Activated T-cell treated with anti-CD3 and anti-CD28 coated beads, Interleukin-2, amount 50 U/mL, for 1 hour (primary cell): Measurements from ENCODE around the gene TSPAN16.
A peak's percentile ranks its signal among the peaks of the same experiment; 100 is the strongest.
"Not testable (repeated sequence)": the region's sequence is repeated elsewhere in the genome, so short reads cannot be mapped to it uniquely, and the experiment has no call there.

Experiments
- DNase-seq: peaks from one replicate; pipeline ENCODE4 v3.0.0-alpha.2; 2020

The TSPAN16 gene

DNA sequence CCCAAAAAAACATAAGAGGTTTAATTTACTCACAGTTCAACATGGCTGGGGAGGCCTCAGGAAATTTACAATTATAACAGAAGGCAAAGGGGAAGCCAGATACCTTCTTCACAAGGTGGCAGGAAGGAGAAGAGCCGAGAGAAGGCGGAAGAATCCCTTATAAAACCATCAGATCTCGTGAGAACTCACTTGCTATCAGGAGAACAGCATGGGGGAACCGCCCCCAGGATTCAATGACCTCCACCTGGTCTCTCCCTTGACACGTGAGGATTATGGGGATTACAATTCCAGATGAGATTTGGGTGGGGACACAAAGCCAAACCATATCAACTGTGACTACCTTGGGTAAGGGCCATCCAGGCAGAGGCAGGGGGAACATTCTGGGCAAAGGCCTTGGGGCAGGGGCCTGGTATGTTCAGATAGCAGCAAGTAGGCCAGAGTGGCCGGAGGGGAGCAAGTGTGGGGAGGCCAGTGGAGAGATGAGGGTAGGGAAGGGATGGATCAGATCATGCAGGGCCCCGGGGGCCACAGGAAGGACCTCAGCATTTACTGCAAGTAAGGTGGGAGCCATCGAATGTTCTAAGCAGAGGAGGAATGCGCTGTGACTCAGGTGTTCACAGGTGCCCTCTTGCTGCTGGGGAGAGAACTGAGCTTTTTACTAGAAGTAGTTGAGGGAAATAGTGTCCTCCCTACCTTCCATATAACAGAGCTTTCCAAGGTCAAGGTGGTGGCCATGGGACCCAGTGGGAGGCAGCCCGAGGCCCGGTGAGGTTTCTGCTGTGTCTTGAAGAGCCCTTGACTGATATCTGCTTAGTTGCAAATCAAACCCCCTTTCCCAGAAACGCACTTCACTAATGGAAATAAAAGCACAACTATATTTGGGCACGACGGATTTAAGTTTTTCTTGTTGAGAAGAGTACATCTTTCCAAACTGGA, 25.5 kb downstream of the TSPAN16 start:
- no peak for DNase-seq

DNA sequence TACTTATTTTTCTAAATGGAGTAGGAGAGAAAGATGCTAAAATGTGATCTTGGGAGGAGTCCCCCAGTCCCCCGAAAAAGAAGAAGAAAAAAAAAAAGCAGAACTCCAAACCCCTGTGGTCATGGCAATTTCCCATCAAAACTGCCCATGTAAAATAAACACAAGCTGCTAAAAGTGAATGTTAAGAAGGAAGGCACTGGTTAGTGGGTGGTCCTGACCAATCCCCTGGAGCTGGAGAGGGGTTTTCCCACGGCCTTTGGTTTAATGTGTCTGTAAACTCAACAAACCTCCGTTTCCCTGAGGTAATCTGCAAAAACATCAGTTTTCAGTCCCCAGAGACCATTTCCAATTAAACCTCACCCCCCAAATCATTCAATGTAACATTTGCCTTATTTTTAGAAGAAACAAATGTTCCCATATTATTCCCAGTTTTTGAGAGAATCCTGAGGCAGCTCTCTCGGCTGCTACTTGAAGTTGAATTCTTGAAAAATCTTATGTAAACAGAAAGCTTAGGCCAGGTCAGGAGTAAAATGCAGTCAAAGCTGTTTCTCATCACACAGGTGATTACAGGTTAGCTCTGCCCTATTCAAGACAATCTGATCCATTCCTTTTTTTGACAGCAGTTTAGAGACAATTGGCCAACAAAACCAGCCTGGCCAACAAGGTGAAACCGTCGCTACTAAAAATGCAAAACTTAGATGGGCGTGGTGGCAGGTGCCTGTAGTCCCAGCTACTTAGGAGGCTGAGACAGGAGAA, 26.5 kb downstream of the TSPAN16 start:
- no peak for DNase-seq

DNA sequence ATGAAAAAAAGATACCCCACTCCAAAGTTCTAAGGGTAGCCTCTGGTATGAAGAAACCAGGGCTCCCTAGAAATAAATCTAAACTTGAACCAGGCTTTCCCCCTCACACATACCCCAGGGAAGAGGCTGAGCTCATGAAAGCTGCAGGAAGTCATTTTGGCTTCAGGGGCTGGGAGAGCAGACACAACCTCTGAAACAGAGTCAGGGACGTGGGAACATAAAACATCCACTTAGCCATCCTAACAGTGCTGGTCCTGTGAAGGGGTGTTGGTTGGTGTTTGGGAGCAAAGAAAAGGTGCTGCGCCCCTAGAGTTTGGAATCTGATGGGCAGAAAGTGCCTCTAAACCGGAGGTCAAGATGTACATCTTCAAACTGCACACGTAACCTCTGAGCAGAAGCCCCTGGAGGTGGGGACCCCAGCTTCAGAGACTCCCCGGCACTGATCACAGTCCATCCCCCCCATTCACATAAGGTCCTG, 27.7 kb downstream of the TSPAN16 start:
- no peak for DNase-seq

DNA sequence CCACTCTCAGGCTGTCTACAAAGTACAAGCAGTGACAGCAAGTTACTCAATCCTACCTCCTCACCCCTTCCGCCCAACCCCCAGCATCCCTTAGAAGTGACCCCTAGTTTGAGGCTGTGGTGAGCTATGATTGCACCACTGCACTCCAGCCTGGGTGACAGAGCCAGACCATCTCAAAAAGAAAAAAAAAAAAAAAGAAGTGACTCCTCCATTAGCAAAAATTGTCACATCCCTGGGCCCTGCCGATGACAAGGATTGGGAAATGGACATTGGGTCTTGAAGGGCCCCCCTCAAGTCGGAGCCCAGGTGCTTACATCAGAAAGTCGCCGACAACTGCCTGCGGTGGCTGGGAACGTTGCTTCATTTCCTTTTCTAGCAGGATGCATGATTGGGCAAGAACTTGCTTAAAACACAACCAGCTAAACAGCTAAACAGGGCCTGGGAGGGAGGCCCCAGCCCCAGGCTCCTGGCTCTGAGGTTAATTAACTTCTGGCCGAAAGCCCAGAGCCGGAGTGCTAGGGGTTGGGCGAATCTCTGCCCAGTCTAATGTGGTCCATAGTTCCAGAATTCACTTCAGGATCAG, 28.2 kb downstream of the TSPAN16 start:
- DNase-seq: no peak

DNA sequence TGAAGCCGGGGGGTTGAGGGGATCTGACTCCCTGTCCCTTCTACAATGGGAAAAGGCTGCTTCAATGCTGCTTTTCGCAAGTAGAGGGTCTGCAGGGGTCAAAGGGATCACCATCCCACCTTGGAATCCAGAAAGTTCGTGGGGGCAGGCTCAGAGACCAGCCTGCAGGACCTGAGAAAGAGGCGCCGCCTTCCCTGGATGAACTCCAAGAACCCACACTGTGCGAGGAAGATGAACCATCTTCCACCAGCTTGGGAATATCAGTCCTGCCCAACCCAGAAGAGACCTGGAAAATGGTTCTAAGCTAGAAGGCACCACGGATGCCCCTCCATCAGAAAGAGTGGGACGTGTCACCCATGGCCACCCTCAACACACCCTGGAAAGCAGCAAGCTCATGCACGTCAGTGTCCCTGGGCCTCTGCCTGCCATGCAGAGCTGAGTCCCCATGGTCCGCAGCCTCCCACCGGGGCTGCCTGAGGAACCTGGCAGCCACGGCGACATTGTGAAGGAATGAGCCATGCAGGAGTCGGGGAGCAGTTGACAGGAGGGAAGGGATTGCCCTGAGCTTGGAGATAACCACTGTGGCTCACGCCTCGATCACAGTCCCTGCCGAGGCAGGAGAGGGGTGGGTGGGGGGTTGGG, 28.9 kb downstream of the TSPAN16 start:
- no peak for DNase-seq

DNA sequence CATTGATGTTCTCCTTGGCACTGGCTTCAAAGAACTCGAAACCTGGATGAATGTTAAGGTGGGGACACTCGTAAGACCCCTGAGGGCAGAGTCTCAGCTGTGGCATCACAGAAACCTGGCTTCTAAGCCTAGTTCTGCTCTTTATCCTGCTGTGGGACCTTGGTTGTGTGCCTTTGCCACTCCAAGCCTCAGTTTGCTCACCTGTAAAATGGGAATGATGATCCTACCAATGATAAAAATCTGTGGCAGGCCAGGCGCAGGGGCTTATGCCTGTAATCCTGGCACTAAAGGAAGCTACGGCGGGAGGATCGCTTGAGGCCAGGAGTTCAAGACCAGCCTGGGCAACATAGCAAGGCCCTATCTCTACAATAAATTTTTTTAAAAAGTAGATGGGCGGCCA, 29.6 kb downstream of the TSPAN16 start:
- DNase-seq: no peak

DNA sequence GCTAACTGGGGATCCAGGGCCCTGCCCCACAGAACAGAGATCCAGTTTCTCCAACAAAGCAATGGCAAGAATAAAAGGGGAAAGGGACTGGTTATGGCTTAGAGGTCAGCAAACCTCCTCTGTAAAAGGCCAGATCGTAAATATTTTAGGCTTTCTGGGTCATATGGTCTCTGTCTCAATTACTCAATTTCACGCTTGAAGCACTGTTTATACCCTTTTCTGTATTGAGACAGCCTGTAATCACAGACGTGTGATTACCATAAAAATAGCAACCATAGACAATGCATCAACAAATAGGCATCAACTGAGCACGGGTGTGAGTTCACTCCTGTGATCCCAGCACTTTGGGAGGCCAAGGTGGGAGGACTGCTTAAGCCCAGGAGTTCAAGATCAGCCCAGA, 34.2 kb downstream of the TSPAN16 start:
- no peak for DNase-seq

DNA sequence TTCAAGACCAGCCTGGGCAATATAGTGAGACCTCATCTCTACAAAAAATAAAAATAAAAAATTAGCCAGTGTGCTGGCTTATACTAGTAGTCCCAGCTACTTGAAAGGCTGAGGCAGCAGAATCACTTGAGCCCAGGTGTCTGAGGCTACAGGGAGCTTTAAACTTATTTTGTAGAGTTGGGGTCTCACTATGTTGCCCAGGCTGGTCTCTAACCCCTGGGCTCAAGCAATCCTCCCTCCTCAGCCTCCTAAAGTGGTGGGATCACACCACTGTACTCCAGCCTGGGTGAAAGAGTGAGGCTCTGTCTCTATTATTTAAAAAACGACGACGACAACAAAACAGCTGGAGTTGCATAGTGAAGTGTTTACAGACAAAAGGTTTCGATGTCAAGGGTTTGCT, 35.5 kb downstream of the TSPAN16 start:
- DNase-seq: no peak

DNA sequence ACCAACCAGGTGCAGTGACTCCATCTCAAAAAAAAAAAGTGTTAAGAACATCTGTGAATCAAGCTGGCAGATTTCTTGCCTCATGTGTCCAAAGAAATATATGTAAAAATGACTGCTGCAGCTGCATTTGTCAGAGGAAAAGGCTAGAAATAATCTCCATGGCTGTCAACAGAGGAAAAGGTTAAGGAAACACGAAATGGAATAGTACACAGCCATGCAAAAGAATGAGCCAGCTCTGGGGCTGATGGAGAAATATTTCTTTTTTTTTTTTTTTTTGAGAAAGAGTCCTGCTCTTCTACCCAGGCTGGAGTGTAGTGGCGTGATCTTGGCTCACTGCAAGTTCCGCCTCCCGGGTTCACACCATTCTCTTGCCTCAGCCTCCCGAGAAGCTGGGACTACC, 36.9 kb downstream of the TSPAN16 start:
- DNase-seq: no peak

DNA sequence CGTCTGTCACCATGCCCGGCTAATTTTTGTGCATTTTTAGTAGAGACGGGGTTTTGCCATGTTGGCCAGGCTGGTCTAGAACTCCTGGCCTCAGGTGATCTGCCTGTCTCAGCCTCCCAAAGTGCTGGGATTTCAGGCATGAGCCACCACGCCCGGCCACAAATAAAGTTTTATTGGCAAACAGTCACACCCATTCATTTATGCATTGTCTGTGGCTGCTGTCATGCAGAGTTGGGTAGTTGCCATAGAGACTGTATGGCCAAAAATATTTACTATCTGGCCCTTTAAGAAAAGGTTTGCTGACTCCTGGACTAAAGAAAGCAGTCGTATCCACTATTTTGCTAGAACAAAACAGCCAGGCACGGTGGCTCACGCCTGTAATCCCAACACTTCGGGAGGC, 37.9 kb downstream of the TSPAN16 start:
- DNase-seq: not testable (repeated sequence)

DNA sequence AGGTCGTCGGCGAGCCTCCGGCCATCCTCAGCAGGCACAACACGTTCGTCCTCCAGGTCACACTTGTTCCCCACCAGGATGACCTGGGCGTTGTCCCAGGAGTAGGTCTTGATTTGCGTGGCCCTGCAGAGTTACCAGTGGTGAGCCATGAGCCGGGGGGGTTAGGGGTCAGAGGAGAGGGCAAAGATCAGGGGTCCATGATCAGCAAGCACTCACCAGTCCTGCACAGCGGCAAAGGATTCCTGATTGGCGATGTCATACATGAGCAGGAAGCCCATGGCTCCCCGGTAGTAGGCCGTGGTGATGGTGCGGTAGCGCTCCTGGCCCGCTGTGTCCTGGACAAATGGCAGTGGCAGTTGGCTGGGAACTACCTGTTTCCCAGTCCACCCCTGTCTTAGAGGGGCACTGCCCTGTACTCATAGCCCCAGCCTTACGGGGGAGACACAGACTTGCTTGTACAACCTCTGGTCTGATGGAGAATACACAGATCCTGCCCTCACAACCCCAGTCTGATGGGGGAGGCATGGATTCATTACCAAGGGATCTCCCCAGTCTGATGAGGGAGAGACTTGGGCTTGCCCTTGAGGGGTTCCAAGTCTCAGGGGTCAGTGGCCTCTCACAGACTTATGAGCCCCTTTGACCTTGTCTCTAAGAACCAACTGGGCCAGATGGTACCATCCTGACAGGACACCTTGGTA, 39.6 kb downstream of the TSPAN16 start:
- DNase-seq: no peak

DNA sequence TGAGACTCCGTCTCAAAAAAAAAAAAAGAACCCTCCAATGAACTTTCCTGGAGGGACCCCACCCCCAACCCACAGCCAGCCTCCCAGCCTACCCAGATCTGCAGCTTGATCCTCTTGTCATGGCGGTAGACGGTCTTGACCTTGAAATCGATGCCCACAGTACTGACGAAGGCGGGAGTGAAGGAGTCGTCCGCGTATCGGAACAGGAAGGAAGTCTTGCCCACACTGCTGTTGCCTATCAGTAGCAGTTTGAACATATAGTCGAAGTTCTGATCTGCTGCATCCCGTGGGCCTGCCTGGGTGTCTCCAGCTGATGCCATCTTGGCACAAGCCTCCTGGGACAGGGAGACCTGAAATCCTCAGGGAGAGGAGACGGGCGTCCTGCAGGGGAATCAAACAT, 41.1 kb downstream of the TSPAN16 start:
- DNase-seq: no peak

DNA sequence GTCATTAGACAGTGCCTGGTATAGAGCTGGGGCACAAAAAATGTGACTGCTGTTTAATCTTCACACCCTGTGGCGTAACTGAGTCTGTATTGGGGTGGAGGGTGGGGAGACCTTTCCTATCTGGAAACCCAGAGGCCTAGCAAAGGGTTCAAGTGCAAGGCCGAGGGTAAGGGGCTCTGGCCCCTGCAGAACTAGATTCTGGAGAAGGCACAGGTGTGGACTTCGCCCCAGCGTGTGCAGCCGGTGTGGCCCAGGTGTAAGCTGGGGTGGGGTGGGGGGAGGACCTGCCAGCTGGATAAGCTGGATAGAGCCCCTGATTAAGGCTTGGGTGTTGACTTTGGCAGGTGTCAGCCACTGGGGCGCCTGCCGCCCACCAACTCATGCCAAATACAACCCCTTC, 42.2 kb downstream of the TSPAN16 start:
- DNase-seq: no peak

DNA sequence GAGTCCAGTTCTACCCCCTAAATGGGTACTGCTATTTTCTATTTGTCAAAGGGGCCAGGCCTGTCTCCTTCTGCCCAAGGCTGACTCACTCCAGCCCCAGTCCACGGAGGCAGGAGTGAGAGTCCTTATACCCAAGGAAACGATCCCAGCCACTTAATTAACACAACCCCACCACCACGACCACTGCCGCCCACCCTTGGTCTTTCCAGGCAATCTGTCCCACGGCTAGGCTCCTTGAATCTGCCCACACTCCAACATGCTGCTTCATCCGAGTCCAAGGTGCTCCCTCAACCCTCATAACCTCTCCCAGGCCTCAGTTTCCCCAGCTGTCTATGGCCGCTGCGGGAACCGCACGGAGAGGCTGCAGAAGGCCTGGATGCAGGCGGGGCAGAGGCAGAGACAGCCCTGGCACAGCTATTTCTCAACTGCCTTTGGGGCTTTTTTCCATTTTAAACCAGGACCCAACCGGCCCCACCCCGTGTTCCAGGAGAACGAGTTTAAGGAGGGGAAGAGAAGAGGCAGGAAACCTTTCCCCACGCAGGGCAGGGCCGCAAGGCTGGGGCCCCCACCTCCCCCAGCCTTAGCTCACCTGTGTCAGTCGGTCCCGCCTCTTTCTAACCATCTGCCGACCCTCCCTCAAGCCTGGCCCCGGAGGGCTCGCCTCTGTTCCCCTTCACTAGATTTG, 42.8 kb downstream of the TSPAN16 start:
- DNase-seq: no peak

DNA sequence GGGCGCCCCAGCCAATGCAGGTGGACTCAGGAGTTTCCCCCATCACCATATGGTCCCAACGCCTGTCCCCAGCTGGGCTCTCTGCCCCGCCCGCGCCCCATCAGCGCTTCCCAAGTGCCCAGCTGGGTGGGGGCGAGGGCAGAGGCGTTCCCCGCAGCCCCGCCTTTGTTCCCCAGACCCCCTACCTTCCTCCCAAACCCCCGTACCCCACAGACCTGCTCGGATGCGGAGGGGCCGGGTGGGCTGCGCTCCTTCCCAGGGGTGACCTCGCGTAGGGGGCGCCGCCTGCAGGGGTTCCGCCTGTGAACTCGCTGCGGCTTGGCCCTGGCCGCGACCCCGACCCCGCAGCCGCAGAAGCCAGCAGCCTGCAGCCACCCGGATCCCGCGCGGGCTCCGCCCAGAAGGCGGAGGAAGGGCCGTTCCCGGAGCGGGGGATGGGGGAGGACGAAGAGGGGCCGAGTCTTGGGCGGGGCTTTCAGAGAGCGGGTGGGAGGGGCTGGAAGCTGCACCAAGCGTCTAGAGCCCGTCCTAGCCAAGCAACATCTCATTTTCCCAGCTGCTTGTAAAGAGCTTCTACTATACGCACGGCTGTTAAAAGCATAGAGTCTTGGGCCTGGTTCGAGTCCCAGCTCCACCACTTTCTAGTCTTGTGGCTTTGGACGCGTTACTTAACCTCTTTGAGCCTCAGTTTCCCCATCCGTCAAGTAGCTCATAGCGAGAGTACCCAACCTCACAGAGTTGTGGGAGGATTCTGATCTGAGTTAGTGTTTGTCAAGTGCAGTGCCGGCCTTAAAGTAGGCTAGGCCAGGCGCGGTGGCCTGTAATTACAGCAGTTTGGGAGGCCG, 43.5 kb downstream of the TSPAN16 start, which contains the start of gene RAB3D:
RAB3D (minus strand) TSS at position 404 of the 845 bp plus-strand sequence. CDS start 2,258 bp downstream, outside the sequence.
- DNase-seq: peak; percentile 75

DNA sequence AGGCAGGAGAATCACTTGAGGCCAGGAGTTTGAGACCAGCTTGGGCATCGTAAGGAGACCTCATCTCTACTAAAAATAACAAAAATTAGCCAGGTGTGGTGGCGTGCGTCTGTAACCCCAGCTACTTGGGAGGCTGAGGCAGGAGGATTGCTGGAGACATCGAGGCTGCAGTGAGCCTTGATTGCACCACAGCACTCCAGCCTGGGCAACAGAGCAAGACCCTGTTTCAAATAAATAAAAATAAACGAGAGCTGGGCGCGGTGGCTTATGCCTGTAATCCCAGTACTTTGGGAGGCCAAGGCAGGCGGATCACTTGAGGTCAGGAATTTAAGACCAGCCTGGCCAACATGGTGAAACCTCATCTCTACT, 44.1 kb downstream of the TSPAN16 start:
- not testable (repeated sequence) for DNase-seq

DNA sequence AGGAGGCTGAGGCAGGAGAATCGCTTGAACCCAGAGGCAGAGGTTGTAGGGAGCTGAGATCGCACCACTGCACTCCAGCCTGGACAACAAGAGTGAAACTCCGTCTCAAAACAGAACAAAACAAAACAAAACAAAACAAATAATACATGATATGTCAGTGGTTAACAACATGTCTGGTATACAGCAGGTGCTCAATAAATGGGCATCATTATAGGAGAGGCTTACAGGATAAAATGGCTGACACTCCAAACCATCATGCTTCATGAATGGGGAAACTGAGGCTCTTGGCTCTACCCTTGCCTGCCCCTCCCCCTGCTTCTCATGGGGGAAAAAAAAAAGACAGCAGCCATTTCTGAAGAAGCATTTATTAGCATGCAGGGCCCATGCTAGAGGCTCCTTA, 46.5 kb downstream of the TSPAN16 start:
- DNase-seq: no peak

DNA sequence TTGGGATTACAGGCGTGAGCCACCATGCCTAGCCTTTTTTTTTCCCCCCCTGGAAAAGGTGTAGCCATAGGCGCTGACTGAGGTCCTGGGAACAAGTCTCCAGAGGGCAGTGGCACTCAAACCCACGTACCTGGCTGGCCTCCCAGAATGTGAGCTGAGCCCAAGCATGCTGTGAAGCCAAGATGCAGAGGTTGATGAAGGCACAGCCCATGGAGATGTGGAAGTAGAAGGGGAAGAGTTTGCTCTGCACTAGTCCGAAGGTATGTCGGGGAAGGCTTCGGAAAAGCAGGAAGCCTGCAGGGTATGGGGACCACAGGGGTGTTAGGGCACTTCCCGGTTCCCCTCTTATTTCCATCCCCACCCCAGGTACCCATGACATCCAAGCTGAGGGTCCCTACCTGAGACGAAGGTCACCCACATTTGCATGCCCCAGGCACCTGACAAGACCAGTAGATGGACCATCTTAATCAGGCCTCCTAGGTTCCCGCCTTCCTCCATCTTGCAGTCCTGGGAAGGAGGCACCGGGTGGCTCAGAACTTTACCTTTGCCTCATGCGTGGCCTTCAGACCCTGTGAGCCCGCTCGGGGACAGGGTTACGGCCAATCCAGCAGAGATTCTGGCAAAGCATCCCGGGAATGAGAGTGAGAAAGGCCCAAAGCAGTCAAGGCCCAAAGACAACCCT, 49.3 kb downstream of the TSPAN16 start:
- no peak for DNase-seq

DNA sequence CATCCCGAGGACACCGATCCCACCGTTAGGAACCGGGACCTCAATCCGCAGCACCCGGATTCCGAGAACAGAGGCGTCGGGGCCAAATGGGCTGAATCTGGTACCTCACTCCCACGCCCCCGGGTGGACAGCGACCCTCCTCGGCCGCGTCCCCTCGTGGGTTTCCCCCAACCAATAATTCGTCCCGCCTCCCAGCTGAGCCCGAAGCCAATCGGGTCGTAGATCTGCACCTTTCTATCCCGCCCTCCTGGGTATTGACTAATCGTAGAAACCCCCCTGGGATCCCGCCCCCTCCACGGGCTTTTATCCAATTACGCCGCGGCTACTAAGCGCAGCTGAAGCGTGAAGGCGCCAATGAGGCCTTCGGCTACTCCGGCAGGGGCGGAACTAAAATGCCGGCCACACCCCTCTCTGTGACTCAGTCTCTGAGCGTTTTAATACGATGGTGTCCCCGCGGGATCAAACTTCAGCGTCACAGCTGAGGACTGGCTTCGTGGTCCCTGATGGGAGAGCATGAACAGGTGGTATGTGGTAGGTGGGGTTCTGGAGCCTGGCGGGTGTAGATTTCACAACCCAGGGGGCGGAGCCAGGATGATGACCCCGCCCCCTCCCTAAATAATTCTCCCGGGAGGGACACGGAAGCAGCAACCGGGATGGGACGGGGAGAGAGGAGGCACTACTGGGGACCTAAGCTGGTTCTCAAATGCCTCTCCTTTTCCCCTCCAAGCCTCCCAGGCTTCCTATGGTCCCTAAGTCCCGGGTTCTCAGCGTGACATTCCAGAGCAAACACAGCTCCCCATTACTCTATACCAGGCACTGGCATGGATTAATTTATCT, 50.4 kb downstream of the TSPAN16 start, which contains the start of the genes CCDC159 and TMEM205:
CCDC159 (plus strand) TSS at position 416 of the 837 bp plus-strand sequence; CDS start at position 504, 88 bp downstream.
TMEM205 (minus strand) TSS at position 165 of the 837 bp plus-strand sequence. CDS start 649 bp downstream, outside the sequence.
- DNase-seq: peak; percentile 97
